HG03103 (cell line): ENCODE results near the gene ESF1.
"Not testable (repeated sequence)": the region's sequence is repeated elsewhere in the genome, so short reads cannot be mapped to it uniquely, and the experiment has no call there.

Experiments
- ATAC-seq: cut with Tn5 transposase; IDR thresholded peaks from one replicate; pipeline ENCODE4 v1.9.1; 2021; ENCODE audit warnings: low read depth; ENCODE audit not compliant: unreplicated experiment

Gene ESF1

DNA sequence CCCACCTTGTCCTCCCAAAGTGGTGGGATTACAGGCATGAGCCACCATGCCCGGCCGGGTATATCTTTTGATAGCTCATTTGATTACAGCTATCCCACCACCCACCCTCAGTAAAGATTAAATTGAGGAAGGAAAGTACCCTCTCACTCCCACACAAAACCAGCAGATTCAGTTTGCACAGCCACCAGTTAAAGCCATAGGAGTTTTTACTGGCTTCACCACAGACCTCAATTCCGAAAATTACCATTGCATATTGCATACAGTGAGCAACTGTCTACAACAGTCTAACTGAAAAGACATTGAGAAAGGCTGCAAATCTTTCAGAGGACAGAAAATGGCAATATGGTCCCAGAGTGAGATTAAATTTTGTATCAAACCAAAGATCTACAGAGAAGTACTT, 34.9 kb downstream of the ESF1 start:
- ATAC-seq = no peak

DNA sequence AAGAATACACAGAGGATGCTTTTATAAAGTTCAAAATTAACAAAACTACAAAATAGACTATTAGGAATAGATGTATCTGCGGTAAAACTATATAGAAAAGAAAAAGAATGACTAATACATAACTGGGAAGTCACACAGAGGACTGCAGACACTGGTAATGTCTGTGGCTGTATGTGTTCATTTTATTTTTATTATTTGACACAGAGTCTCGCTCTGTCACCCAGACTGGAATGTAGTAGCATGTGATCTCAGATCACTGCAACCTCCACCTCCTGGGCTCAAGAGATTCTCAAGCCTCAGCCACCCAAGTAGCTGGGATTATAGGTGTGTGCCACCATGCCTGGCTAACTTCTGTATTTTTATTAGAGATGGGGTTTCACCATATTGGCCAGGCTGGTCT, 38.9 kb downstream of the ESF1 start:
- ATAC-seq = no peak

DNA sequence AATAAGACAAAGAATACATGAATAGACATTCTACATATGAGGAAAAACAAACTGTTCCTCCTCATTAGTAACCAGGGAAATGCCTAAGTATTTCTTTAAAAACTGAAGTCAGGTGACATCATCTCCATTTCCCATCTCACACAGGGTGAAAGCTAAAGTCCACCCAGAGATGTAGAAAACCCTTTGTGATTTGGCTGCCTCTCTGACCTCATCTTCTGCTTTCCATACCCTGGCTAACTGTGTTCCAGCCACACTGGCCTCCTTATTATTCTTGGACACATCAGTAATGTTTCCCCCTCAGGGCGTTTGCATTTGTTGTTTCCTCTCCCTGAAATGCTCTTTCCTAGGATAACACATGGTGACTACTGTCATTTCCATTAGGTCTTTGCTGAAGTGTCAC, 40.4 kb downstream of the ESF1 start:
- ATAC-seq = no peak

DNA sequence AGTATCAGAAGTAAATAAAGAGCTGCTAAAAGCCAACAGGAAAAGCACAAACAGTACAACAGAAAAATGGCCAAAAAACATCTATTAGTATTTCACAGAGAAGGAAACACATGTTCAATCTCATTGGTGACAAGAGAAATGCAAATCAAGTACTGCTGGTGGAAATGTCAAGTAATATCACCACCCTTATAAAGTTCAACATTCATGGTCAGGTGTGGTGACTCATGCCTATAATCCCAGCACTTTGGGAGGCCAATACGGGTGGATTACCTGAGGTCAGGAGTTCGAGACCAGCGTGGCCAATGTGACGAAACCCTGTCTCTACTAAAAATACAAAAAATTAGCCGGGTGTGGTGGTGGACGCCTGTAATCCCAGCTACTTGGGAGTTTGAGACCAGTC, 42.8 kb downstream of the ESF1 start:
- no peak for ATAC-seq

DNA sequence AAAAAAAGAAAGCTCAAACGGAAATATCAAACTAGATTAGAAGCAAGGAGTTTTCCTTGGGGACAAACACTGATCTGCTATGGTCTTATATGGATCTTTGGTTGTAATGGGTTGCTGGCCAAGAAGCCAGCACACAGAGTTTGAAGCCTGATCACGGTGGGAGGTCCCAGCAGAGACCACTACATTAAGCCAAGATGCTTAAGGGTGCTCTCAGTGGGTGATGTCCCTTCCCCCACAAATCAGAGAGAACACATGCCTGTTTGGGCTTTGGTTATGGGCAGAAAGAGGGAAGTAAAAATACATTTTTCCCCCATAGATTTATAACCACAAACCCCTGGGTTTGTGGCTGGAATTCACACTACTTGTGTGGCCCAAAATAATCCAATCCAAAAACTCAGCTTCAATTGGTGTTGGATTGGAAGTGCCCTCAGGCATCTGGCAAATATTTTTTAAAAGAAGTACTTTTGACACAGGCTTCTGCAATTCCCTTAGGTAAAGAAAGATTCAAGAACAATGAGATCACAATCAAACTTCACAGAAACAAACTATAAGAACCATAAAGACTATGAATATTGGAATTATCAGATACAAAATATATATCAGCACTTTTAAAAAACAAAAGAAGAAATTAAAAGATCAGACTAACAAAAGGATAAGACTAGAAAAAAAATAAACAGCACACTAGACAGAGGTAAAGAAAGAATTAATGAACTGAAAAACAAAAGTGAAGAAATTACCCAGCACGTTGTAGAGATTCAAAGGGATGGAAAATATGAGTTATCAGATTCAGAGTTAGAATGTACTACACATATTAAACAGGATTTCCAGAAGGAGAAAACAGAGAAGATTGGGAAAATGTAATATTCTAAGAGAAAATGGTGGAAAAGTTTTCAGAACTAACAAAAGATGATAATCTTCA, 44.7 kb downstream of the ESF1 start:
- ATAC-seq = no peak

DNA sequence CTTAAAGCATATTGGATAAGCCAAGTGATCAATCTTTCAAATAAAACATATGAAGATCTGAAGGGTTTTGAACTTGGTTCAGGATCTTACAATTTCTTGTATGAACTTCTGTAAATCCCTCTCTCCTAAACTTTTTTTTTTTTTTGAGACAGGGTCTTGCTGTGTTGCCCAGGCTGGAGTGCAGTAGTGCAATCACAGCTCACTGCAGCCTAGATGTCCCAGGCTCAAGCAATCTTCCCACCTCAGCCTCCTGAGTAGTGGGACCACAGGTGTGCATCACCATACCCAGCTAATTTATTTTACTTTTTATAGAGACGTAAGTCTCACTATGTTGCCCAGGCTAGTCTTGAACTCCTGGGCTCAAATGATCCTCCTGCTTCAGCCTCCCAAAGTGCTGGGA, 46.5 kb downstream of the ESF1 start:
- not testable (repeated sequence) for ATAC-seq

DNA sequence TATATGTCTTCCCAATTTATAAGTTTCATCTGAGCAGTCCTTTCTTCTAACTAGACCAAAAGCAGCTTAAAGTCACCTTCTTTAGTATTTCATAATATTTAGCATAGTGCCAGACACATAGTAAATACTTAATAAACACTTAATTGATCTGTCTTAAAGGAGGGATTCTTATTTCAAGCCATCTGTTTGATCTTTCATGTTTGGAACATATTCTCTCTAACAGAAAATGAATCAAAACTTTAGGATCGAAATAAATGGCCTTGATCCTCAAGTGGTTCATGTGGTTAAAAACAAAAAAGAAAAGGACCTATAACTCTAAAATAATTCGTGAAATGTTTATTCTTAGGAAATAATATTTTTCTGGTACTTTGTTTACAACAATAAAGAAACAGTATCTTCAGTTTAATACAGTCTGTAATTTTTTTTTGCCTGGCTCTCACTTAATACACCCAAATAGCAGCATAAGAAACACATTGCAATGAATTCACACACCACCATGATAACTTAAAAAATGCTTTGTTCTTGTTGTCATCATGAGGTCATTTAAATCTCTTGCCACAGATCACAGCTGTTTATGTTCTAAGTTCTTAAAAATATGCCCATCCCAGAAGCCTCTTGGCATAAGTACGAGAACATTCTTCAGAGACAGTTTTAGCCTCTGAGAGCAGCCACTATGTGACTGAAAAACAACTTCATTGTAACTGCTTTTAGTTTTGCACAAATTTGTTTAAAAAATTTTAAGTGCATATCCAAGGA, 48.1 kb downstream of the ESF1 start:
- no peak for ATAC-seq

DNA sequence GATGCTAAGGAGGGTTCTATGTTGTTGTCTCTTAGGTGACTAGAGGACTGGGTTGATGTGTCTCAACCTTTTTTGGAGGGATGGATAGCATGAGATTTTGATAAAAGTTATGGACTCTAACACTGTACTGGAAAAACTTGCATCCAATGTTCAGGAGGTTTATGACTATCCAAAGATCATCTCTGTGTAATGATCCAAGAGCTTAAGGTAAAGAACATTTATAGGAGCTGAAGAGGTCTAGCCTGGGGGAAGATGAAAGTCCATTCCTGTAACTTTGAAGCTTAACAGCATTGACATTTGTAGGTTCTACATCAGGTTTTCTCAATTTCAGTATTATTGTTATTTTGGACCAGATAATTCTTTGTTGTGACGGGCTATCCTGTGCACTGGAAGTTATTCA, 48.9 kb downstream of the ESF1 start:
- ATAC-seq = no peak

DNA sequence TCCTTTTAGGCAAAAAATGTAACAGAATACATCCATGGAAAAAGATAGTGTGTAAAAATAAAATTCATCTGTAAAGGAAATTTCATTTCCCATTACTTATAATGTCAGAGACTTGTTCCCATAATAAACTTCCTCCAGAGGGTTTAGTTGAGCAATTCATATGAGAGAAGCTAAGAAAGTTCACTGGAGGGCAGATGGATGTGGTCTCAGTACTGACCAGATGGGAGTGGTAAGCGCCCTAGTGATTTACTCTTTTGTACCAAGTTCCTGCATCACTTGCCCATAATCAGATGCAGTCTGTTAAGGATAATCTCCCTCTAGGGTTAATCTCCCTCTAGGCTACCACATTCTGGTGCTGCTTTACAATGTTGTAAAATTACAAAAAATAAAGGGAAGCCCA, 61.7 kb downstream of the ESF1 start:
- no peak for ATAC-seq

DNA sequence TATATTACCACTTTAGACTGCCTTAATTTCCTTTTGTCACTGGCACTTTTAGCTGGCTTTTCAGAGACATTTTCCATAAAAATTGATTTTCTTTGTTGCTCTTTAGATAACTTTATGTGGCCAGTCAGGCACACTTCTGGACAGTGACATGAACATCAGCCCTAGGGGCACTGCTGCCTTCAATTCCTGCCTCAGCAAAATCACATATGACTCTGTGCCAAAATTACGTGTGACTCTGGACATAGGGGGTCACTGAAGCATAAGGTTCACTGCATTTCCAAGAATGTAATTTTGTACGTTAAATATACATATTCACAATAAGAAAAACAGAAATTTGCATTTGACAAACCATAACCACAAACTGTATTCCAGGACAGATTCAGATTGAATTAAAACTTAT, 66.5 kb downstream of the ESF1 start:
- ATAC-seq = peak; percentile 39

DNA sequence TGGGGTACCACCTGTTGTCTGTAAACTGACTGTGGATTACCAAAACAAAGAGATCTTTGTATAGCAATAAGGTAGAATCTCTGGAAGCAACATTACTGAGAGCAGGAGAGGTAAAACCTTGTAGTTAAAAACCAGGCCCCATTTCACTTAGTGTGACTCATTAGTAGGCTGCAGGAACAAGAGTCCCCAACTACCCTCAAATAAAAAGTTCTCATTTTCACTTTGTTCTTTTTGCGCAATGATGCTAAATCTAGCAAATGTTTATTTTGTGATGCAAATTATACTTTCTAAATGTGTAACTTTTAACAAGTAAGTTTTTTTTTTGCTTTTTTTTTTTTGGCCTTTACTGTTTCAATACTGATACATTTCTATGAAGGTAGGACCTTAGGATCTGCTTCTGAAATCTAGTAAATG, 67.1 kb downstream of the ESF1 start:
- peak; percentile 82 for ATAC-seq

DNA sequence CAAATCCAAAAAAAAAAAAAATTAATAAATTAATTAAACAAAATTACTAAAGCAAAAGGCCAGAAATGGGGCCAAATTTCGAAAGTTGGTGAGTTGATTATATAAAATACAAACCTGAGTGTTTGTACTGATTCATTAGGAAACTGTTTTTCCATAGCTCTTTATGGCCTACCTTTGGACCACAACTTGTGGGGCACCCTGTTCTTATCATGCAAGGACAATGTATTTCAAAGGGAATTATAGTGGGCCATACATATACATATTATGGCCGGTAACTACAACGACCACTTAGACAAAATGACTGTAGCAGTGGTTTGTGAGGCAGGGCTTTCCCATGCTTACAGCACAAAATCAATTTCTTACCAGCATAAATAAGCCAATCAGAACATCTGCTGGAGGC, 69.5 kb downstream of the ESF1 start:
- no peak for ATAC-seq

DNA sequence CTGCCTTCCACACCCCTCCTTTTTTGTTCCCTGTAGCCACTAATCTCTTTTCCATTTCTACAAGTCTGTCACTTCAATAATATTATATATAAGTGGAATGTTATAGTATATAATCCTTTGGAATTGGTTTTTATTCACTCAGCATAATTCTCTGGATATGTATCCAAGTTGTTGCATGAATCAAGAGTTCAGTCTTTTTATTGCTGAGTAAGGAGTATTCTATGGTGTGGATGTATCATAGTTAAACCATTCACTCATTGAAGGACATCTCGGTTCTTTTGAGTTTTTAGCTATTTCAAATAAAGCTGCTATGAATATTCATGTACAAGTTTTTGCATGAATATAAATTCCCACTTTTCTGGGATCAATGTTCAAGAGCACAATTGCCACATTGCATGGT, 76.5 kb downstream of the ESF1 start:
- no peak for ATAC-seq

DNA sequence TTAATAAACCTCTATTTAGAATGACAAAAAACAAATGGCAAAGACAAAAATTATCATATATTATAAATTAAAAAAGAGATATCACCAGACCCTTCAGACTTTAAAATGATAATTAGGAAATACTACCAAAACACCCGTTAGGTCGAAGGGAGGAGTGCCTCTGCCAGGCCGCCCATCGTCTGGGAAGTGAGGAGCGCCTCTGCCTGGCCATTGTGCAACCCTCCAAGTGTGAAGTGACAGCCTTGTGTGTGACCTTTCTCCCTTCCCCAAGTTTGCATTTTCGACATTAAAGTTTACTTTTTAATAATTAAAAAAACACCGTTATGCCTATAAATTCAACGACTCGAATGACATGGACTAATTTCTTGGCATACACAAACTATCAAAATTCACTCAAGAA, 81.5 kb downstream of the ESF1 start:
- no peak for ATAC-seq

DNA sequence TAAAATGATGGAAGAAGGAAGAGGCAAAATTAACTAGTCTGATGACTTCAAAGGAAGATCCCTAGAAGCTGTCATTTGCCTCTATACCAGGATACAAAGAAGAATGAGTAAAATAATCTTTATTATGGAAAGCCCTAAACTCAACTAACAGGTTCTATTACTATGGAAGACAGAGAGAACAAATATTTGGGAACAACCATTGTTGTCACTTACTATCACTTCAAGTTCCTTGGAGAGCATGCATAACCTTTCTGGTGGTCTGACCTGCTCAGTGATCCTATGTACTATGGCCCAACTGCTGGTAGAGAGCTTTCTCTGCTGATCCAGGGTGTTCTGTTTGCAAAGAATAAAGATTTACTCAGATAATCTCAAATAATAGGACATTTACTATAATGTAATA, 83.2 kb downstream of the ESF1 start:
- no peak for ATAC-seq

DNA sequence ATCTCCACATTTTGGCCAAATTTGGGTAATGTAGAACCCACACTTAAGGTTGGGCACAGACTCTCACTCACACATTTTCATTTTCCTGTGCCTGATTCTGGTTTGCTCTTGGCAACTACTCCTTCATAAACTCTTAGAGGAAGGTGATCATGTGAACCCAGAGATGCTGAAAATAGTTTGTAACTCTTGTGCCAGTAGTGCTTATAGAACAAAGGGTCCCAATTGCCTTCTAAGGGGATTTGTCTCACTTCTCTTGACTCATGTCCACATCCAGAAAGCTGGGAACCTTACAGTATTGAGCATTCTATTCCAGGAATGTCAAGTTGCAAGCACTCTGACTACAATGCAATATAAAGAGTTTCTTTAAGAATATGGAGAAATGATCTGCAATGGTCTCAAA, 84.0 kb downstream of the ESF1 start:
- no peak for ATAC-seq

DNA sequence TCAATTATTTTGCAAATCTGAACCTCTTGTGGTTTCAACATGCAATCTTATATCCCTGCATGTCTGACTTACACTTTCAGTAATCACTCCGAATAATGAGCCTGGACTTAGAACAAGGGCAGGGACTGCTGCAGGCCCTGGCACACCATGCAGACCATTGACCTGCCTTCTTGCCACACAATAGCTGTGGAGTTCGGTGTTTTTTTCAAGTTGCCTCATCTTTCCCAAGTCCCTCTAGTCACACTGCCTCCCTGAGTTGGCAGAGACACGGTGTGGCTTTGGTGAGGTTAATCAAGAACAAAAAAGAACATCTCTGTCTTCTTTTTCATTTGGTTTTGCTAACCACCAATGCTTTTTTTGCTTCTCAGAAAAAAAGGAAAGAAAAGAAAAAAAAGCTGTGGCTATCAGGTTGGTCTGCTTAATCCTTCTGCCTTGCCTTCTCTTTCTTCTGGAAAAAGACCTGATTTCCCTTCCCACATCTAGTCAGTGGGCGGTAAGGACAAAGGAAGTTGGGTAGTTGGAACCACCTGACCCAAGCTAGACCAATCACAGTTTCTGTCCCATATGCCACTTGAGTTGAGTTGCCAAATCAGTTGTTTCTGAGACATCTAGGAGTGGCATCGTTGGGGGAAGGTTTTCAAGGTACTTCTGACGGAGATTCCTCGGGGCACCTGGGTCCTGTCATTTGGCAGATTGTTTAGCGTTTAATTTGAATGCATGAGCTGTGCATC, 90.1 kb downstream of the ESF1 start:
- no peak for ATAC-seq

DNA sequence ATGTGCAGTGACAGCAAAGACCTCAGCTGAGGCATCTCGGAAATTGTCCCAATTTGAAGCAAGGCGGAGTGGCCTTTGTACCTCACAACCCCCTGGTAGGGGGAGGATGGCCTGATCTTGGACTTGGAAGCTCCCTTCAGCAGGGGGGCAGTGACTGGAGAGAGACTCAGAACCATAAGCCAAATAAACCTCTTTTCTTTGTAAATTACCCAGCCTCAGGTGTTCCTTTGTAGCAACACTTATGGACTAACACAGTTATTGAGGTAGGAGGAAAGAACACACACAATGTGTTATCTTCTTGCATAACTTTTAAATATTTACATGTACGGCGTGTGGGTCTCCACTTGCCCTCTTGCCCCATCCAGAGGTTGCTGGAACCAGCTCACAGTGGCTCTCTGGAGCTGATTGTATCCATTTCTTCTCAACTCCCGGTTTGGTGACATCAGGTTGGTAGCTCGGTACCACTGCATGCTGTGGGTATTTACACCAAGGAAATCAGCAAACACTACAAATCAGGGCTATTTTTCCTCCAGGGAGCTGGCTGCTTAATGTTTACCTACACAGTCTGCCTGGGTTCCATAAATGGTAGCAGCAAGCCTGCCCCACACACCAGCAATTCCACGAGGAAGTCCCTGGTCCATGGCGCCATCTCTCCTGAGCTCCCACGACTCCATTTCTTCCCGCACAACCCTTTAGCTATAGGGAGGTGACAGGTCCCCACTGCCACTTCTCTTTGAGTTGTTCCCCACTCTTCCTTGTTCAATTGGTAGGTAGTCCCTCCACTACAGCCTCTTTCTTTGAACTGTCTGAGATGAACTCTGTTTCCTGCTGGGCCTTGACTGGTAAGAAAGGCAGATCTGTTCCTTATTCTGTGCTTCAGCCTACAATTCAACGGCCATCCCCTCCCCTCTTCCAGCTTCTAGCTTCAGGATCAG, 91.7 kb downstream of the ESF1 start:
- ATAC-seq = no peak

DNA sequence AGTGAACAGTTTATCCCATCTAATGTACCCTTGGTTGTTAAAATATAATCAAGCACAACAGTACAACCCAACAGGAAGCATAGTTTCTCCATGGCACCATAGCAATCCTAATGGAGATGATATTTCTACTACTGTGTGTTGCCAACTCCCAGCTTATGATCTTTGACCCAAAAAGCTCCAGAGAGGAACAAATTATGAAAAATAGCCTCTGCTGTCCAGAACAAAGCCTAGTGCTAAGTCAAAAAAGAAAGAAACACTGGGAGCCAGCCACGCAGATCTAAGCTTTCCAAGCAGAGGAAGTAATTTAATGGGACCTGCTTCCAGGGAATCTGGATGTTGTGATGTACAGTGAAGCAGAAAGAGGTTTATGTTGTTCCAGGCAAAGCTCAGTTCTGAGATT, 93.8 kb downstream of the ESF1 start:
- no peak for ATAC-seq

DNA sequence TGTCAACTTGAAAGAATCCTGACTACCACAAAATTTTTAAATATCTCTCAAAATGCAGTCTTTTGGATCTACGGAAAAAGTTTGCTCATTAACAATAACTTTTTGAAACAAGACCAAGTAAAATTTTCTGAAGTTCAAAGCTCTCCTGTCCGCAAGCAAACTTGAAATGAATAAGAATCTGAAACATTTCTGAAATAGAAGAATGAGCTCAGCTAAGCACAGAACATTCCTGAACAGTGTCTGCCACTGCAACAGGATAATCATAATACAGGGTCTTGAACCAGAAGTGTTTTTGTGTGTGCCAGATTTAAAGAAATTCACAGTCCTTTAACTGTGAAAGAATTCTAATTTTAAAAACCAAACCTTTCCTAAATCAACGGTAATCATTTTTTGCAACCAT, 96.9 kb downstream of the ESF1 start:
- no peak for ATAC-seq
